Mammary epithelial cell (primary cell): ENCODE results near the gene TIFAB.

Experiments
- CTCF ChIP-seq, 2 donors: IDR thresholded peaks in 1 of 2; conservative IDR thresholded peaks in 1 of 2; 2 replicates each; pipeline ENCODE4 v1.5.1; 2011 to 2012; ENCODE audit warnings: inconsistent platforms in 2 of 2, low read length in 2 of 2, mild to moderate bottlenecking in 2 of 2, control low read depth in 1 of 2, low read depth in 1 of 2; ENCODE audit not compliant: insufficient read depth in 1 of 2; ENCODE audit errors: extremely low read depth in 1 of 2
- EZH2 ChIP-seq: IDR thresholded peaks from 2 replicates; pipeline ENCODE4 v1.6.1; 2012; ENCODE audit warnings: low read length, inconsistent platforms, borderline replicate concordance

DNA sequence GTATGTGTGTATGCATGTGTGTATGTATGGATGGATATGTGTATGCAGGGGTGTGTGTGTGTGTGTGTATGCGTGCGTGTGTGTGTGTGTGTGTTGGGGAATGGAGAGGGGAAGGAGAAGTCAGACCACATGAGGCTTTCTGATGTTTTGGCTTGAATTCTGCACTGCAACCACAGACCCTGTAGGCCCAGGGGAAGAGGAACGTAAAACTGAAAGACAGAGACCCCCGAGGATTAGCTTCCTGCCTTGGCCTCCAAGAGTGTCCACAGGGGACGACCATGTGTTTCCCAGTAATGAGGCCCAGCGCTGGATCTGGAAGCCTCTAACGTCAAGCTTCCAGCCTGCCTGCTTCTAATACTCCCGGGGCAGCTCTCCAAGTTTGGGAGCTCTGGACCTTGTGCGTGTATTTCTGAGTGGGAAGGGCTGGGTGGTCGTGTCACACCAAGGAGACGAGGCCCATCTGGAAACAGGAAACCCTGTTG is 10.8 kb downstream of the TIFAB start:
- TF ChIP-seq CTCF (conservative IDR thresholded peaks at IDR 0.05 in 1 of 2, IDR thresholded peaks at IDR 0.05 in 1 of 2; ENCODE audit: extremely low read depth in 1 of 2, insufficient read depth in 1 of 2, low read depth in 1 of 2, low read length in 2 of 2) (no peak), EZH2 (no peak)
